HAP-1 (cell line): ENCODE data around the gene KIF3B.
"Not testable (repeated sequence)": the region's sequence is repeated elsewhere in the genome, so short reads cannot be mapped to it uniquely, and the experiment has no call there.

Experiments
- DNase-seq, 2 experiments: peaks; one replicate each; pipeline ENCODE4 v3.0.0-alpha.2; 2016 to 2020; ENCODE audit warnings: low spot score in 2 of 2
- H3K27me3 ChIP-seq: fragments of 250-450 bp; sonication (Bioruptor Pico); 2 replicates; pipeline ENCODE4 v1.5.1; 2020; ENCODE audit warnings: low read depth, mild to moderate bottlenecking, moderate library complexity
- H3K36me3 ChIP-seq: fragments of 250-450 bp; sonication (Bioruptor Pico); replicated peaks from 2 replicates; pipeline ENCODE4 v1.5.1; 2020; ENCODE audit warnings: mild to moderate bottlenecking
- H3K4me1 ChIP-seq: fragments of 250-450 bp; sonication (Bioruptor Pico); 2 replicates; pipeline ENCODE4 v1.5.1; 2020; ENCODE audit warnings: mild to moderate bottlenecking
- H3K4me3 ChIP-seq: fragments of 250-450 bp; sonication (Bioruptor Pico); 2 replicates; pipeline ENCODE4 v1.5.1; 2020; ENCODE audit warnings: mild to moderate bottlenecking, moderate library complexity
- H3K9me3 ChIP-seq: fragments of 250-450 bp; sonication (Bioruptor Pico); 2 replicates; pipeline ENCODE4 v1.5.1; 2020; ENCODE audit warnings: mild to moderate bottlenecking, moderate library complexity
- in situ Hi-C: fragments of 300-500 bp; cut with MboI; formaldehyde crosslinking; loops from 3 replicates; pipeline ENCODE4 v1.14.3; 2020; ENCODE audit warnings: low sequenced_read_pairs, inconsistent platforms, mixed read lengths

The KIF3B gene

DNA sequence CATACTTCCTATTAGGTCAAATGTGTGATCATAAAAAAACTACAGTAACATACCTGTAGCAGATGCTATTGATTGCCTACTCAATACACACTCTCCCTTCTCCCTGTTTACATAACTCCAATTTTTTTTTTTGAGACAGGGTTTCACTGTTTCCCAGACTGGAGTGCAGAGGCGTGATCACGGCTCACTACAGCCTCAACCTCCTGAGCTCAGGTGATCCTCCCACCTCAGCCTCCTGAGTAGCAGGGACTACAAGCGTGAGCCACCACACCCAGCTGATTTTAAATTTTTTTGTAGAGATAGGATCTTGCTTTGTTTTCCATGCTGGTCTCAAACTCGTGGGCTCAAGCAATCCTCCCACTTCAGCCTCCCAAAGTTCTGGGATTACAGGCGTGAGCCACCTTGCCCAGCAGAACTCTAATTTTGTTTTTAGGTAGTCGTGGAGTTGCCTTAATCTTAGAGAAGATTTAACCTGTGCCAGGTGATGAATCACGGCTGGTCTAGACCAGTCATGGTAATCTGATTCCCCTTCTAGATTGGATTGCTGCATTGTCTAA lies 14.0 kb upstream of the KIF3B start:
- in situ Hi-C loops: no loop called here
- DNase-seq: no peak
- H3K9me3 ChIP-seq: no peaks in the 10 kb centered on the region

DNA sequence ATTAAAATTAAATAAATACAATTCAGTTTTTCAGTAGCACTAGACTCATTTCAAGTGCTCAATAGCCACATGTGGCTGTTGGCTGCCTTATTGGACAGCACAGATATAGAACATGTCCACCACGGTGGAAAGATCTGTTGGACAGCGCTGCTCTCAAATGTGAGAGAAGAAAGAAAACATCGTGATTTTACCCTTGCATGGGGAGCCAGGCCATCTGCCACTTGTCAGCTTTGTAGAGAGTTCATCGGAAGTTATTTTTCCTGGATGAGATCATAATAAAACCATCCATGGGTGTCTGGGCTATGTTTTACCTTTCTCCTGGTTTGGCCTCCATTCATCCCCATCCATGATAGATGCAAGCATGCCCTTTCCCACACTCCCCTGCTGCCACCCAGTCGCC lies 5.8 kb upstream of the KIF3B start:
- in situ Hi-C loops: no loop called here
- H3K4me3 ChIP-seq: no peak overlapping the region
- no peak for DNase-seq
- no peaks in the 10 kb centered on the region for H3K4me1 ChIP-seq
- no peaks in the 10 kb centered on the region for H3K36me3 ChIP-seq
- H3K9me3 ChIP-seq: peaks cover 4% of the 10 kb centered on the region; the same call in 1 of the 2 replicates
- H3K27me3 ChIP-seq: no peaks in the 10 kb centered on the region

More for the DNA sequence above, 14.0 kb upstream of the KIF3B start:
- Histone ChIP-seq H3K4me3 (no peak overlapping the region), H3K27me3 (no peaks in the 10 kb centered on the region), H3K36me3 (no peaks in the 10 kb centered on the region), H3K4me1 (no peaks in the 10 kb centered on the region)

DNA sequence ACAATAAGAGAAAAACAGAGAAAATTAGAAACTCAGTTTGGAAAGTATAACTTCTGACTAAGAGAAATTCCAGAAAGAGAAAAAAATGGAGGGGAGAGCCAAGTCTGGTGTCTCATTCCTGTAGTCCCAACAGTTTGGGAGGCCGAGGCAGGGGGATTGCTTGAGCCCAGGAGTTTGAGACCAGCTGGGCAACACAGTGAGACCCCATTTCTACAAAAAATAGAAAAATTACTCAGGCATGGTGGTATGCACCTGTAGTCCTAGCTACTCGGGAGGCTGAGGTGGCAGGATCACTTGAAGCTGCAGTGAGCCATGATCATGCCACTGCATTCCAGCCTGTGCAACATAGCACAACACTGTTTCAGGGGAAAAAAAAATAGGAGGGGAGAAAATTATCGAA lies 3.1 kb upstream of the KIF3B start:
- in situ Hi-C loops: no loop called here
- H3K4me1 ChIP-seq: peaks cover 10% of the 10 kb centered on the region
- H3K4me3 ChIP-seq: no peak overlapping the region
- DNase-seq: no peak
- peaks cover 4% of the 10 kb centered on the region; the same call in 1 of the 2 replicates for H3K9me3 ChIP-seq
- no peaks in the 10 kb centered on the region for H3K36me3 ChIP-seq
- H3K27me3 ChIP-seq: no peaks in the 10 kb centered on the region

- H3K27me3 ChIP-seq, H3K9me3 ChIP-seq, H3K36me3 ChIP-seq, in situ Hi-C loops, DNase-seq, H3K4me3 ChIP-seq: not testable (repeated sequence)
- H3K4me1 ChIP-seq: peaks cover 10% of the 10 kb centered on the region
These were observed 2.3 kb upstream of the KIF3B start for GRCh38 chr20:32275163-32275562.

- no peak for DNase-seq
- Histone ChIP-seq H3K4me3 (peak overlapping the region; percentile 82), H3K9me3 (peaks cover 4% of the 10 kb centered on the region; the same call in 1 of the 2 replicates), H3K4me1 (peaks cover 23% of the 10 kb centered on the region), H3K27me3 (no peaks in the 10 kb centered on the region), H3K36me3 (no peaks in the 10 kb centered on the region)
- in situ Hi-C loops: no loop called here
These were observed 770 bp downstream of the KIF3B start for GRCh38 chr20:32278199-32278643.

- H3K36me3 ChIP-seq: no peaks in the 10 kb centered on the region
- in situ Hi-C loops: no loop called here
- DNase-seq: no peak
- no peaks in the 10 kb centered on the region for H3K9me3 ChIP-seq
- no peaks in the 10 kb centered on the region for H3K27me3 ChIP-seq
- peaks cover 40% of the 10 kb centered on the region for H3K4me1 ChIP-seq
- H3K4me3 ChIP-seq: no peak overlapping the region
These were observed 4.3 kb downstream of the KIF3B start for GRCh38 chr20:32281711-32282110.

DNA sequence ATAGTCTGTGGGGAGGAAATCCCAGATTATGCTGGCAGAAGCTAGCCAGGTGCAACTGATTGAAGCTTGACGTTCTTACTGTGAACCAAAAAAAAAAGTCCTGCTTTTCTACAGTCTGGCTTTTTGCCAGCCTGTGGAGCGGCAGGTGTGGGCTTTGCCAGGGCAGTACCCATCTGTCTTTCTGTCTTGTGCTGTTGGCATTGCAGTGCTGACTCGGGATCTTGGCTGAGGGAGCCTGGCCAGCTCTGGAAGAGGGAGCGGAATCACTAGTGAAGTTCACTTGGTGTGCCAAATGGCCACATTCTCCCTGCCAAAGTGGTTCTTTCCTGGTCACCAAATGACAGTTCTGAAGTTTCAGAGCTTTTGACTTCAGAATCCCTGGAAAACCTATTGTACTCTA lies 5.0 kb downstream of the KIF3B start:
- Histone ChIP-seq H3K4me3 (no peak overlapping the region), H3K27me3 (no peaks in the 10 kb centered on the region), H3K36me3 (no peaks in the 10 kb centered on the region), H3K9me3 (no peaks in the 10 kb centered on the region), H3K4me1 (peaks cover 39% of the 10 kb centered on the region)
- in situ Hi-C loops: no loop called here
- DNase-seq: peak in 1 of 2 experiments; percentile 39

DNA sequence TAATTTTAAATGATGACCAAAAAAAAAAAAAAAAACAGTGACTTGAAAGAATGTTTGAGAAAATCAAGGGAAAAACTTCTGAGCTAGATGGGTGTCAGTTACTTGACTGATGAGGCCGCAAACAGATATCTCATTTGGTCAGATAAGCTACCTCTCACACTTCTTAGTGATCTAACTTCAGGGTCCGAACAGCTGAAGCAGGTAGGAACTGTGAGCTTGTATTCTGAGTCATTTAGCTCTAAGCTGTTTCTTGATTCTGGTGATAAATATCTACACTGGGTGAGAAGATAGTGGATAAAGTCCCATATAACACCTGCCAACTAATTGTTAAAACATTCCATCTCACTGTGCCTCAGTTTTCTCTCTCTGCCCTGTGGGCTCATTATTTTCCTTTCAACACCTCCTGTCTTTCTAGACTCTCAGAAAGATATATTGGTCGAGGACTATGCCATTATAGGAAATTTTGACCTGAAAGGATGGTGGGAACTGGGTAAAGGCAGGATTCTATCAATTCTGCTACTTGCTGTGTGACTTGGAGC lies 7.7 kb downstream of the KIF3B start:
- Histone ChIP-seq H3K9me3 (no peaks in the 10 kb centered on the region), H3K4me1 (peaks cover 32% of the 10 kb centered on the region), H3K4me3 (no peak overlapping the region)

DNA sequence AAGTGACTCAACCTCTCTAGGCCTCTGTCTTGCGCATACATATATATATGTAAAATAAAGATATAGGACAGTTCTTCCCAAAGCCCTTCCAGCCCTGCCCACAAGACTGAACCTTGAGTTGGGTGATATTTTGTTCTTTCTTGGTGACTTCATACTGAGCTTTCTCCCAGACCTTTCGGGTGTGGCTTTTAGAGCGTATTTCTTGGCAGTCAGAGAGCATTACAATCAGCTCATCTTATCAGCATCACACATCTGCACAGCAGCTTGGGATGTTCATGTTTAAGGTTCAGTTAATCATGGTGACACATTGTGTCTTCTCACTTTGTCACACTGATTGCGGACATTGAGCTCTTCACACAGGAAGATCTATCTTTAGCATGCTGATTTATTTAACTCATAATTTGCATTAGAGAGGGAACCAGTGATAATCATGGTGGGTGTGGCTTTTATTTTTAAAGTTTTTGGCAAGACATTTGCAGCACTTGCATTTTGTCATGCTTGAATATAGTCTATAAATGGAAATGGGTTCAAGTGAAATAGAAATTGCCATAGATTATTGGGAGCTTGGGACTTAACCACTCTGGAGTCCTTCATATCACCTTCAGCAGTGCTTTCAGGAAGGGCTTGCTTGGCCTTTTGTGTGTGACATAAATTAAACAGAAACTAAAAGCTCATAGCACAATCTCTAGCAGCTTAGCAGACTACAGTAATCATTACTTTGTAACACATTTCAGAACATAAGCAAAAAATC lies 8.3 kb downstream of the KIF3B start:
- DNase-seq: no peak
- H3K4me3 ChIP-seq: no peak overlapping the region
- no peaks in the 10 kb centered on the region for H3K27me3 ChIP-seq
- no peaks in the 10 kb centered on the region for H3K9me3 ChIP-seq
- no peaks in the 10 kb centered on the region for H3K36me3 ChIP-seq
- H3K4me1 ChIP-seq: peaks cover 32% of the 10 kb centered on the region
- in situ Hi-C loops: no loop called here

More for the DNA sequence above, 7.7 kb downstream of the KIF3B start:
- H3K36me3 ChIP-seq: no peaks in the 10 kb centered on the region
- in situ Hi-C loops: no loop called here
- DNase-seq: no peak
- no peaks in the 10 kb centered on the region for H3K27me3 ChIP-seq

GRCh38 chr20:32287231-32287638 lies 9.8 kb downstream of the KIF3B start:
- H3K27me3 ChIP-seq: no peaks in the 10 kb centered on the region
- no peaks in the 10 kb centered on the region for H3K9me3 ChIP-seq
- H3K4me1 ChIP-seq: peaks cover 29% of the 10 kb centered on the region
- no peaks in the 10 kb centered on the region for H3K36me3 ChIP-seq
- no peak for DNase-seq
- in situ Hi-C loops: no loop called here
- no peak overlapping the region for H3K4me3 ChIP-seq

DNA sequence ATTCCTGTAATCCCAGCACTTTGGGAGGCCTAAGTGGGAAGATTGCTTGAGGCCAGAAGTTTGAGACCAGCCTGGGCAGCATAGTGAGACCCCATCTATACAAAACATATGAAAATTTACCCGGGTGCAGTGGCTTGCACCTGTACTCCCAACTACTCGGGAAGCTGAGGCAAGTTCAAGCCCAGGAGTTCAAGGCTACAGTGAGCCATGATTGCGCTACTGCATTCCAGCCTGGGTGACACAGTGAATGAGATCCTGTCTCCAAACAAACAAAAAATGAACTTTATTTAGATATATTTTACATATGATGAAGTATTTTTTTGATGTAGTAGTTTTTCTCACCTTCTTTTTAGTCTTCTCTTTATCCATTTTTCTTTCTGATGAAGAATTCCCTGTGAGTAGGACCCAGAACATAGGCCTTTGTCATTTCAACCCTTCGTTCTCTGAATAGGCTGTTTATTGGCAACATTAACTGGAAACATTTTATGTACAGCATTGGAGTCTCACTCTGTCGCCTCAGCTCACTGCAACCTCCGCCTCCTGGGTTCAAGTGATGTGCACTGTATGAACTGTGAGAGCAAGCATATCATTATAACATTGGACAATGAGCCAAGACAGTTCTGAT lies 10.9 kb downstream of the KIF3B start:
- Histone ChIP-seq H3K27me3 (no peaks in the 10 kb centered on the region), H3K9me3 (no peaks in the 10 kb centered on the region), H3K4me1 (peaks cover 24% of the 10 kb centered on the region), H3K36me3 (no peaks in the 10 kb centered on the region), H3K4me3 (no peak overlapping the region)
- DNase-seq: no peak
- in situ Hi-C loops: no loop called here

GRCh38 chr20:32289299-32289660 lies 11.8 kb downstream of the KIF3B start:
- H3K27me3 ChIP-seq, H3K36me3 ChIP-seq, in situ Hi-C loops, DNase-seq, H3K4me3 ChIP-seq, H3K9me3 ChIP-seq: not testable (repeated sequence)
- peaks cover 30% of the 10 kb centered on the region for H3K4me1 ChIP-seq

GRCh38 chr20:32289661-32290431 lies 12.4 kb downstream of the KIF3B start:
- in situ Hi-C loops: no loop called here
- Histone ChIP-seq H3K27me3 (no peaks in the 10 kb centered on the region), H3K9me3 (no peaks in the 10 kb centered on the region), H3K36me3 (no peaks in the 10 kb centered on the region), H3K4me3 (no peak overlapping the region), H3K4me1 (peaks cover 36% of the 10 kb centered on the region)
- no peak for DNase-seq
